Heart right ventricle (tissue), 16 donors: Measurements from ENCODE around the gene HBEGF. TPM values are rescaled to one million over a fixed set of nuclear protein-coding genes. Genes with fewer than 3 reads are reported as not detected.

Experiments used
- ATAC-seq, 8 donors: fragments of 200-7000 bp; cut with Tn5 transposase; one replicate each; pipeline ENCODE4 v1.9.1; 2020; ENCODE audit warnings: mild to moderate bottlenecking in 8 of 8, moderate library complexity in 8 of 8, moderate number of reproducible peaks in 1 of 8
- DNase-seq, 2 donors: peaks; one replicate each; pipeline ENCODE4 v3.0.0-alpha.2; 2020
- H3K27ac ChIP-seq, 10 donors: fragments of 200-600 bp; sonication (generic) in 2 of 10; one replicate each; pipeline versions ENCODE4 v1.5.0 to v1.8.0; 2020 to 2022; ENCODE audit warnings: mild to moderate bottlenecking in 3 of 10
- H3K27me3 ChIP-seq, 7 donors: fragments of 200-600 bp; one replicate each; pipeline ENCODE4 v1.8.0; 2021 to 2022; ENCODE audit warnings: mild to moderate bottlenecking in 2 of 7
- H3K36me3 ChIP-seq, 9 donors: fragments of 200-600 bp; sonication (generic) in 1 of 9; one replicate each; pipeline versions ENCODE4 v1.5.0 to v1.8.0; 2020 to 2022; ENCODE audit warnings: mild to moderate bottlenecking in 2 of 9
- H3K4me1 ChIP-seq, 9 donors: fragments of 200-600 bp; sonication (generic) in 1 of 9; one replicate each; pipeline versions ENCODE4 v1.5.0 to v1.8.0; 2020 to 2022; ENCODE audit warnings: mild to moderate bottlenecking in 4 of 9
- H3K4me3 ChIP-seq, 10 donors: fragments of 200-600 bp; sonication (generic) in 2 of 10; one replicate each; pipeline versions ENCODE4 v1.5.0 to v1.8.0; 2020 to 2022; ENCODE audit warnings: mild to moderate bottlenecking in 7 of 10, moderate library complexity in 2 of 10
- H3K9me3 ChIP-seq, 11 donors: fragments of 200-600 bp in 10 of 11; sonication (generic) in 2 of 11; one replicate each; pipeline versions ENCODE4 v1.5.0 to v1.8.0; 2013 to 2022; ENCODE audit warnings: mild to moderate bottlenecking in 2 of 11, control low read depth in 1 of 11, moderate library complexity in 1 of 11
- WGBS, 2 donors: extraction: QIAGEN DNeasy Blood & Tissue Kit; methylation state at CpG; one replicate each; pipeline ENCODE4 v1.1.7; 2013; ENCODE audit warnings: inconsistent platforms in 1 of 2; 5-methylcytosine and 5-hydroxymethylcytosine counted together
- intact Hi-C, 10 donors: fragments of 100-400 bp; cut with DNase I; formaldehyde crosslinking; loops; one replicate each; pipeline versions ENCODE4 v1.11.1 to v1.14.2; 2022
- polyA plus RNA-seq, 2 donors: library from polyadenylated mRNA; stranded (reverse); fragments of 200-250 nt; gene quantifications; one replicate each; pipeline ENCODE4 v1.2.3, GENCODE V29; 2013
- total RNA-seq, 10 donors: library from RNA; stranded (reverse); fragmentation: NEBNext Ultra II Directional in 3 of 10; extraction: Animal tissue kit (Norgen Biotek cat#: 25700) in 3 of 10; gene quantifications; one replicate each; pipeline versions ENCODE4 v1.2.1 to v1.2.4, GENCODE V29; 2021 to 2023
- TF ChIP-seq, protein P1 (sequence below), 9 donors: fragments of 200-600 bp; sonication (generic) in 2 of 9; IDR thresholded peaks; one replicate each; pipeline versions ENCODE4 v1.5.0 to v1.8.0; 2021 to 2022; ENCODE audit warnings: antibody characterized with exemption in 9 of 9, mild to moderate bottlenecking in 5 of 9, moderate library complexity in 1 of 9
- donor health status: Arrhythmogenic right ventricular cardiomyopathy.
- donor health status: ischemic (EF 13 %, LVEDD 7.1; RV severe dilation, severe dysfunction).
- donor health status: healthy with polysubstance abuse.
- donor health status: DM: no; HTN: yes; CAD: no.
- donor health status: DM: no; HTN: no; CAD: no.
- donor health status: ischemic (EF 25% LVEDD 6.9; RV normal size, moderate dysfunction).
- donor health status: ischemic (EF 25% LVEDD 5.7; RV mildly dilated, moderate dysfunction).
- donor health status: healthy.
- donor health status: DM: yes; HTN: yes; CAD: no.
- donor health status: Ischemic cardiomyopathy.
- donor health status: ischemic (EF 35%, LVEDD 5.7; RV mildly dilated, moderate dysfunction).
- donor health status: nonischemic (EF 11% LVEDD 7.7; RV severe dilation, severe dysfunction).
- donor health status: DM: yes; HTN: yes; CAD: no.
- donor health status: PGD.
- donor health status: ischemic (EF 29% LVEDD 5.4; RV normal size, mild dysfunction).
- donor health status: nonischemic (EF 23%, LVEDD 6.1; RV moderate dilation, normal function).

Gene HBEGF
- total and polyA plus RNA-seq, 12 donors = 14.6 to 121 (median 32.4) TPM

DNA sequence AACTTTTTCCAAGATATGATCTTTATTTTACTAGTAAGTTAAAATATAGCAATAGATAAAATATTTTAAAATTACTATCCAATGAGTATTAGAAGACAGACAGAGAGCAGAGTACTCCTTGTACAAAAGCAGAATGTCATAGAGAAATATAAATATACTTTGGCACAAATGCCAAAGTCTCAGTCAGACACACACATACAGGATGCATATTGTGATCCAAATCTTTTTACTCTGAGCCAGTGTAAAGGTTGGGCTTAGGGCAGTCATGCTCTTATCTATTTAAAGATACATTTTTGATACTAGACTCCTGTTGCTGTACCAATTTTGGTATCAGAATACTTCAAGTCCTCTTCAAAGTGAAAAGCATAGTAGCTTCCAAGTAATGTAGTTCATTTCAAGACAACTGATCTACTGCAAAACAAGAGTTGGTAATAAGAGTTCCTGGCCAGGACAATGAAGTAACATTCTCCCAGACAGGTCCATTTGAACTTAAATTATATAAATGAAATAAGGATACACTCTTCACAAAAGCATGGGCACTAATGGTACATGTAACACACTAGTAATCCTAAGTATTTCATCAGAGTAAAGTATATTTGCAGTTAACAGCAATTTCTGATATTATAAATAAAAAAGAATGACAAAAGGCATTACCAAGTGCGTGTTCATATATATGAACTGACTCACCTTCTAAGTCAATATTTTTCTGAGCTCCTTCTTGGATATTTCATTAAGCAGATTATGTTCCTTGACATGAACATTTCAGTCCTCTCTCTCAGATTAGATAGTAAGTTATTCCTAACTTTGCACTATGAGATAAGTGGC, 54.0 kb downstream of the HBEGF start:
- intact Hi-C loops = loop anchor here in 2 of 10 donors (10.0 kb wide), 1 partner anchor 52 kb away; the partner anchor contains the start of gene HBEGF (in 2 of the 2)
- Histone ChIP-seq H3K9me3 (no peaks in the 10 kb centered on the region), H3K4me3 (no peak overlapping the region), H3K36me3 (no peaks in the 10 kb centered on the region), H3K27me3 (no peaks in the 10 kb centered on the region), H3K27ac (peak overlapping the region; percentile 43 to 88 (median 68)), H3K4me1 (peaks cover 4 to 99% (median 77%) of the 10 kb centered on the region in 9 donors)
- DNase-seq = no peak
- TF ChIP-seq, protein P1, sequence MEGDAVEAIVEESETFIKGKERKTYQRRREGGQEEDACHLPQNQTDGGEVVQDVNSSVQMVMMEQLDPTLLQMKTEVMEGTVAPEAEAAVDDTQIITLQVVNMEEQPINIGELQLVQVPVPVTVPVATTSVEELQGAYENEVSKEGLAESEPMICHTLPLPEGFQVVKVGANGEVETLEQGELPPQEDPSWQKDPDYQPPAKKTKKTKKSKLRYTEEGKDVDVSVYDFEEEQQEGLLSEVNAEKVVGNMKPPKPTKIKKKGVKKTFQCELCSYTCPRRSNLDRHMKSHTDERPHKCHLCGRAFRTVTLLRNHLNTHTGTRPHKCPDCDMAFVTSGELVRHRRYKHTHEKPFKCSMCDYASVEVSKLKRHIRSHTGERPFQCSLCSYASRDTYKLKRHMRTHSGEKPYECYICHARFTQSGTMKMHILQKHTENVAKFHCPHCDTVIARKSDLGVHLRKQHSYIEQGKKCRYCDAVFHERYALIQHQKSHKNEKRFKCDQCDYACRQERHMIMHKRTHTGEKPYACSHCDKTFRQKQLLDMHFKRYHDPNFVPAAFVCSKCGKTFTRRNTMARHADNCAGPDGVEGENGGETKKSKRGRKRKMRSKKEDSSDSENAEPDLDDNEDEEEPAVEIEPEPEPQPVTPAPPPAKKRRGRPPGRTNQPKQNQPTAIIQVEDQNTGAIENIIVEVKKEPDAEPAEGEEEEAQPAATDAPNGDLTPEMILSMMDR (IDR thresholded peaks at IDR 0.05) = no peak
- peak in 4 of 8 donors; percentile 15 to 66 (median 39) for ATAC-seq
- 78 to 83% methylated on average over 1 of the region's 1 CpG for WGBS, 2 donors

GRCh38 chr5:140287801-140288521, 58.4 kb downstream of the HBEGF start:
- no peak for ATAC-seq
- no peaks in the 10 kb centered on the region for H3K9me3 ChIP-seq
- H3K36me3 ChIP-seq = no peaks in the 10 kb centered on the region
- no peaks in the 10 kb centered on the region for H3K27me3 ChIP-seq
- H3K4me3 ChIP-seq = no peak overlapping the region
- TF ChIP-seq, protein P1 (IDR thresholded peaks at IDR 0.05) = no peak
- intact Hi-C loops = loop anchor here in 1 of 10 donors (2.0 kb wide), 1 partner anchor 17 kb away; no protein-coding TSS in a partner anchor
- 84% methylated on average over 7 of the region's 7 CpGs for WGBS, 2 donors
- H3K4me1 ChIP-seq = peaks cover 11 to 85% (median 54%) of the 10 kb centered on the region in 9 donors
- DNase-seq = no peak
- no peak overlapping the region for H3K27ac ChIP-seq

DNA sequence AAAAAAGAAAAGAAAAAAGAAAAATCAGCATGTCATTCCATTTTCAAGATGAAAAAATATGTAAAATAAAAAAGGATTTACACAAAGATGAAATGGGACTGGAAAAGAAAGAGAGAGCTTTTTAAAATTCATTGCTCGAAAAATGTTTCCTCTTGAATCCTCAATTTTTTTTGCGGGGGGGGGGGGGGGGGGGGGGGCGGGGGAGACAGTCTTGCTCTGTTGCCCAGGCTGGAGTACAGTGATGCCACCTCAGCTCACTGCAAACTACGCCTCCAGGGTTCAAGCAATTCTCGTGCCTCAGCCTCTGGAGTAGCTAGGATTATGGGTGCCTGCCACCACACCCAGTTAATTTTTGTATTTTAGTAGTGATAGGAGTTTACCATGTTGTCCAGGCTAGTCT, 60.0 kb downstream of the HBEGF start:
- ATAC-seq = no peak
- peaks cover 7 to 70% (median 39%) of the 10 kb centered on the region in 9 donors for H3K4me1 ChIP-seq

DNA sequence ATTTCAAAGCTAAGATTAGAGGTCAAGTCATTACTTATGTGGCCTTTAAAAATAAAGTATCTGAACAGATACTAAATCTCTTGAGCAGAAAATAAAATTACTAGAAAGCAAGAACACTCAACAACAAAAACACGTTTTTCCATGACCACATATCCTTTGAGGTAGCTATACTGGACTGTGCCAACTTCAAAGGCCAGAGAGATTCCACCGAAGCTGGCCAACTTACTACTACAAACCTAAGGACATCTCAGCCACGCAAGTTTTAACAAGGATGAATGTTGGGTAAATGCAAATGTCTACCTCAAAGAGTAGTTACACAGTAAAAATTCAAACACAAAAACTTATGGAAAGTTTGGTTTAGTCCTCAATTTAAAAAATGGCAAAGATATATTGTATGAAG, 62.4 kb downstream of the HBEGF start:
- TF ChIP-seq, protein P1 (IDR thresholded peaks at IDR 0.05) = no peak
- Histone ChIP-seq H3K36me3 (peaks cover 0 to 24% (median 0%) of the 10 kb centered on the region in 9 donors), H3K4me3 (no peak overlapping the region), H3K27ac (peak overlapping the region in 3 of 10 donors; percentile 13 to 38 (median 17)), H3K4me1 (peaks cover 11 to 56% (median 21%) of the 10 kb centered on the region in 9 donors), H3K9me3 (no peaks in the 10 kb centered on the region), H3K27me3 (no peaks in the 10 kb centered on the region)
- intact Hi-C loops = no loop called here
- WGBS, 2 donors = 47 to 54% methylated on average over 3 of the region's 3 CpGs
- DNase-seq (no peak), ATAC-seq (peak in 3 of 8 donors; percentile 42 to 69 (median 48))

More for the DNA sequence above, 60.0 kb downstream of the HBEGF start:
- Histone ChIP-seq H3K36me3 (peaks cover 0 to under 1% (median 0%) of the 10 kb centered on the region in 9 donors), H3K27ac (no peak overlapping the region), H3K4me3 (no peak overlapping the region), H3K9me3 (no peaks in the 10 kb centered on the region), H3K27me3 (no peaks in the 10 kb centered on the region)
- intact Hi-C loops = no loop called here
- DNase-seq = no peak
- WGBS, 2 donors = 93 to 97% methylated on average over 4 to 5 of the region's 5 CpGs
- TF ChIP-seq, protein P1 (IDR thresholded peaks at IDR 0.05) = no peak
